Posterior vena cava (tissue), 2 donors: Measurements from ENCODE around the gene TUBGCP5. TPM values are rescaled to one million over a fixed set of nuclear protein-coding genes. Genes with fewer than 3 reads are reported as not detected.
A peak's percentile ranks its signal among the peaks of the same experiment; 100 is the strongest.
"Not testable (repeated sequence)": the region's sequence is repeated elsewhere in the genome, so short reads cannot be mapped to it uniquely, and the experiment has no call there.

Source experiments
- DNase-seq: peaks from one replicate; pipeline ENCODE4 v3.0.0-alpha.2; 2020; ENCODE audit warnings: low spot score
- intact Hi-C, 2 donors: fragments of 100-400 bp; cut with DNase I; formaldehyde crosslinking; loops; one replicate each; pipeline versions ENCODE4 v1.14.1 to v1.14.2; 2022 to 2023
- long read RNA-seq, 2 donors: library from polyadenylated mRNA; unstranded; transcript quantifications; one replicate each; pipeline ENCODE4 v2.0.0, GENCODE V29; 2020 to 2021
- total RNA-seq, 2 donors: library from RNA; stranded (reverse); fragmentation: NEBNext Ultra II Directional; extraction: Animal tissue kit (Norgen Biotek cat#: 25700); gene quantifications; one replicate each; pipeline ENCODE4 v1.2.1, GENCODE V29; 2021
- donor health status: DM: yes; HTN: yes; CAD: no.
- donor health status: DM: yes; HTN: yes; CAD: no.

Gene TUBGCP5
- 10 to 100 TPM; 13.6 to 16.6 TPM for total RNA-seq
- long read RNA-seq, donor 1, partial matches to known transcripts = 2 of 3 reads
- long read RNA-seq, donor 1, other reads (novel, unspliced or antisense) = 1 of 3 reads
- long read RNA-seq, donor 2, partial matches to known transcripts = 7 of 15 reads
- long read RNA-seq, donor 2, other reads (novel, unspliced or antisense) = 8 of 15 reads

- intact Hi-C loops = no loop called here
- peak; percentile 100 for DNase-seq
Observed at GRCh38 chr15:23039143-23039916, at the start of gene TUBGCP5. Gene TUBGCP5 (minus strand): TSS chr15:23039569. CDS start chr15:23039543, 26 bp downstream.

GRCh38 chr15:23083115-23083514, 43.7 kb upstream of the TUBGCP5 start:
- DNase-seq = no peak
- intact Hi-C loops = no loop called here

- DNase-seq, intact Hi-C loops: not testable (repeated sequence)
Observed at GRCh38 chr15:23081996-23082737, 42.8 kb upstream of the TUBGCP5 start.

GRCh38 chr15:23081271-23081670, 41.9 kb upstream of the TUBGCP5 start:
- no peak for DNase-seq
- intact Hi-C loops = no loop called here

- intact Hi-C loops = no loop called here
- DNase-seq = no peak
Observed at GRCh38 chr15:23079766-23080165, 40.4 kb upstream of the TUBGCP5 start.

- no peak for DNase-seq
- intact Hi-C loops = no loop called here
Observed at GRCh38 chr15:23075927-23076326, 36.6 kb upstream of the TUBGCP5 start.

- intact Hi-C loops = no loop called here
- no peak for DNase-seq
Observed at GRCh38 chr15:23074684-23075083, 35.3 kb upstream of the TUBGCP5 start.

GRCh38 chr15:23073890-23074646, 34.7 kb upstream of the TUBGCP5 start:
- no peak for DNase-seq
- intact Hi-C loops = no loop called here

GRCh38 chr15:23072633-23073032, 33.3 kb upstream of the TUBGCP5 start:
- intact Hi-C loops = no loop called here
- DNase-seq = no peak

GRCh38 chr15:23069496-23070166, 30.3 kb upstream of the TUBGCP5 start:
- intact Hi-C loops = no loop called here
- DNase-seq = no peak

- DNase-seq = no peak
- intact Hi-C loops = no loop called here
Observed at GRCh38 chr15:23067416-23067815, 28.0 kb upstream of the TUBGCP5 start.

- peak; percentile 64 for DNase-seq
- intact Hi-C loops = no loop called here
Observed at GRCh38 chr15:23065836-23066235, 26.5 kb upstream of the TUBGCP5 start.

GRCh38 chr15:23064156-23064555, 24.8 kb upstream of the TUBGCP5 start:
- DNase-seq = peak; percentile 22
- intact Hi-C loops = no loop called here

- intact Hi-C loops = loop anchor here in 1 of 2 donors (10.0 kb wide), 1 partner anchor 57 kb away; no protein-coding TSS in a partner anchor
- no peak for DNase-seq
Observed at GRCh38 chr15:23057707-23058106, 18.3 kb upstream of the TUBGCP5 start.

- intact Hi-C loops = loop anchor here in 1 of 2 donors (10.0 kb wide), 1 partner anchor 59 kb away; no protein-coding TSS in a partner anchor
- no peak for DNase-seq
Observed at GRCh38 chr15:23055316-23055715, 15.9 kb upstream of the TUBGCP5 start.

GRCh38 chr15:23052522-23052921, 13.2 kb upstream of the TUBGCP5 start:
- intact Hi-C loops = loop anchor here in 1 of 2 donors (10.0 kb wide), 1 partner anchor 62 kb away; no protein-coding TSS in a partner anchor
- no peak for DNase-seq

GRCh38 chr15:23050708-23051107, 11.3 kb upstream of the TUBGCP5 start:
- intact Hi-C loops = loop anchor here in 1 of 2 donors (10.0 kb wide), 1 partner anchor 64 kb away; no protein-coding TSS in a partner anchor
- DNase-seq = no peak

GRCh38 chr15:23049984-23050628, 10.7 kb upstream of the TUBGCP5 start:
- intact Hi-C loops = loop anchor here in 1 of 2 donors (10.0 kb wide), 1 partner anchor 65 kb away; no protein-coding TSS in a partner anchor
- DNase-seq = peak; percentile 36
